ES-I3 (cell line): Measurements from ENCODE around the gene CTBP1.

Source experiments
- H3K36me3 ChIP-seq: 2 replicates; pipeline ENCODE4 v1.6.1; 2013; ENCODE audit warnings: mild to moderate bottlenecking, low read length, control low read depth, moderate library complexity; ENCODE audit not compliant: insufficient read depth
- H3K4me1 ChIP-seq: 2 replicates; pipeline ENCODE4 v1.6.1; 2013; ENCODE audit warnings: mild to moderate bottlenecking, control low read depth, low read length; ENCODE audit not compliant: insufficient read depth
- H3K9ac ChIP-seq: 2 replicates; pipeline ENCODE4 v1.6.1; 2013; ENCODE audit warnings: low read depth, mild to moderate bottlenecking, low read length, moderate library complexity
- H3K9me3 ChIP-seq: 2 replicates; pipeline ENCODE4 v1.6.1; 2013; ENCODE audit warnings: mild to moderate bottlenecking, low read length, moderate library complexity; ENCODE audit not compliant: control insufficient read depth, insufficient read depth

The CTBP1 gene

DNA sequence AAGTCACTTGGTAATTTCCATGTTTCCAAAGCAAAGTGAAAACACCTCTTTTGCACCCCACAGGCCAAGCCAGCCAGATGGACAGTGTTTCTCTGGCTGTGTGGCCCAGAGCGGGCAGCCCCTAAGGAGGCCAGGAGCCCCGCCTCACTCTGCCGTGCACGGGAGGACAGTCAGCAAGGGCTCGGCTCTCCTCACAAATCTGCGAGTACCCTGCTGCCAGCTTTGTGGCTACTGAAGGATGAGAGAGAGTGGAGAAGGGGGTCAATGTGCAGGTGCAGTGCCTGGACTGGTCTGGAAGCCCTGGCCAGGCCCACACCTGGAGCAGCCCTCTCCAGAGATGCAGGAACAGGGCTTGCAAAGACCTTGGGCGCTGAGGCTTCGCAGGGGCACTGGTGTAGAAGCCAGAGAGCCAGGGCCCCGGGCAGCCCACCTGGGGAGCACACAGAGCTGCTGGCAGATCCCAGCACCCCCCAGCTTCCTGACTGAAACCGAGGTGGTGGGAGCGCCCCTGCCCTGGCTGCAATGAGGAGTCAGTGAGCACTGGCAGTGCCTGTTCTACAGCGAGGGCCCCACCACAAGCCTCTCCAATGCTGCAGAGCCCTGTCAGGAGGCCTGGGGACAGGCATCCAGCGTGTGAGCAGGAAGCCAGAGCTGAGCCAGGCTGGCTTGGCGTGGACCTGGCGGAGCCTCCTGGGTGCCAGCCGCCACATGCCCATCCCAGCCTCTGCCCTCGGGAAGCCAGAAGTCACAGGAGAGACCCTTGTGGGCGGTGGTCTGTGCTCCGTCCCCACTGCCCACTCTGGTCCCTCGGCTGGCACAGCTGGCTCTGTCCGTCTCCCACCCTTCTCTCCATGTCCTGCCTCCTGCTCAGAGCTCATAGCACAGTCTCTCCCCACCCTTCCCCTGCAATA lies 80.5 kb downstream of the CTBP1 start:
- peak overlapping the region; percentile 71; the same call in 1 of the 2 replicates for H3K9ac ChIP-seq
- no peaks in the 10 kb centered on the region for H3K36me3 ChIP-seq
- no peaks in the 10 kb centered on the region for H3K9me3 ChIP-seq
- H3K4me1 ChIP-seq = no peaks in the 10 kb centered on the region; the same call in 1 of the 2 replicates

DNA sequence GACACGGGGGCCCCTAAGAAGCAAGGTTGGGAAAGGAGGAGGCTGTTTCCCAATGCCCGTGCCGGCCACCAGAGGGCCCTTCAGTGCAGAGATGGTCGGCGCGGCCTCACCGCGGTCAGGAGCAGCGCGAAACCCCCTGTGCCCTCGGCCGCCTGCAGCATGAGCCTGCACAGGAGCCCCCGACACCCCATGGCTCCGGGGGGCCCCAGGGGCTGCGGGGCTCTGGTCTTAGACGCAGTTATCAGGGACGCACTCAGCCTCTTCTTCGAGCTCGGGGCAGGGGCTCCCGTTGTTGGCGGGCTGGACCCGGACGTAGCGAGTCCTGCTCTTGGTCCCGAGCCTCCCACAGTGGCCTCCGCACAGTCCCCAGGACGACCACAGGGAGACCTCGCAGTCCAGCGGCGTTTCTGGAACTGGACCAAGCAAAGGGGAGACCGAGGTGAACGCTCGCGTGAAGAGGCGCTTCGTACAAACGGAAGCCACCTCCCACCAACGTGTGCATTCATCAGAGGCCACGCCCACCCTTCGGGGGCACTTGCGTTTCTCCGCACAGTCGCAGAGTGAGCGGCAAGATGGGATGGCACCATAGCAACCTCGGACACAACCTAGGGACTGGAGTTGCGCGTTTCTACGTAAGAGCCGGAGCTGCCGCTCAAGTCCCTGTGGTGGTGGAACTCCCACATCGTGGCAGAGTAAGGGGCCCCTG lies 81.5 kb downstream of the CTBP1 start:
- no peaks in the 10 kb centered on the region for H3K36me3 ChIP-seq
- no peaks in the 10 kb centered on the region for H3K9me3 ChIP-seq
- peak overlapping the region; percentile 71 for H3K9ac ChIP-seq
- H3K4me1 ChIP-seq = no peaks in the 10 kb centered on the region

- H3K4me1 ChIP-seq = no peaks in the 10 kb centered on the region
- no peaks in the 10 kb centered on the region for H3K36me3 ChIP-seq
- peak overlapping the region; percentile 71; the same call in 1 of the 2 replicates for H3K9ac ChIP-seq
These were observed 82.3 kb downstream of the CTBP1 start for GRCh38 chr4:1166509-1167243.

DNA sequence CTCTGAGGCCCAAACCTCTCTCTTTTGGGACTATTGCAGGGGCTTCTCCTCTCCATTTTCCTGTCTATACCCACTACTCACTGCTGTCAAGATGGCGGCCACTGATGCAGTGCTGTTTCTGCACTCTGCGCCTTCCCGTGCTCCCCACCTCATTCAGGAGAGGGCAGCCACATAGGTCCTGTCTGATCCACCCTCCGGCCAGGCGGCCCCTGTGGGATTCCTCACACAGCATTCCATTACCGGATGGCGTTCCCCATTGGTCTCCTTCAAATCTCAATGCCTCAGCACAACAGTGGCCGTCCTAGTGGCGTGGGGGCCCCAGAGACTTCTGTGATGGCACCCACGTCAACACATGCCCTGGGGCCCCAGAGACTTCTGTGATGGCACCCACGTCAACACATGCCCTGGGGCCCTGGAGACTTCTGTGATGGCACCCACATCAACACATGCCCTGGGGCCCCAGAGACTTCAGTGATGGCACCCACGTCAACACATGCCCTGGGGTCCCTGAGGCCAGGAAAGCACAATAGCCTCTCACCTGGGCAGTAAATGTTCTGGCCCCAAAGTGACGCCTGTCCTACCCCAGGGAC lies 83.9 kb downstream of the CTBP1 start:
- Histone ChIP-seq H3K9ac (no peak overlapping the region), H3K36me3 (no peaks in the 10 kb centered on the region), H3K4me1 (no peaks in the 10 kb centered on the region), H3K9me3 (no peaks in the 10 kb centered on the region)

More at GRCh38 chr4:1166509-1167243, 82.3 kb downstream of the CTBP1 start:
- no peaks in the 10 kb centered on the region for H3K9me3 ChIP-seq

- Histone ChIP-seq H3K9me3 (no peaks in the 10 kb centered on the region), H3K4me1 (no peaks in the 10 kb centered on the region), H3K9ac (no peak overlapping the region), H3K36me3 (no peaks in the 10 kb centered on the region)
These were observed 84.5 kb downstream of the CTBP1 start for GRCh38 chr4:1164444-1164843.

GRCh38 chr4:1164040-1164439 lies 84.9 kb downstream of the CTBP1 start:
- no peaks in the 10 kb centered on the region for H3K36me3 ChIP-seq
- H3K4me1 ChIP-seq = no peaks in the 10 kb centered on the region
- H3K9me3 ChIP-seq = no peaks in the 10 kb centered on the region

More at GRCh38 chr4:1164040-1164439, 84.9 kb downstream of the CTBP1 start:
- H3K9ac ChIP-seq = no peak overlapping the region
